Neural progenitor cell (in vitro differentiated cells): ENCODE measurements around the gene UTP14A. TPM values are rescaled to one million over a fixed set of nuclear protein-coding genes. Genes with fewer than 3 reads are reported as not detected.
A peak's percentile ranks its signal among the peaks of the same experiment; 100 is the strongest.

ENCODE experiments used
- DNase-seq: peaks from one replicate; pipeline ENCODE4 v3.0.0-alpha.2; 2016; ENCODE audit warnings: low spot score
- H2AFZ ChIP-seq: fragments of 200-600 bp; sonication (generic); replicated peaks from 2 replicates; pipeline ENCODE4 v1.6.1; 2016; ENCODE audit warnings: antibody characterized with exemption
- H3F3A ChIP-seq: fragments of 200-600 bp; sonication (generic); 2 replicates; pipeline ENCODE4 v1.6.1; 2016; ENCODE audit warnings: antibody characterized with exemption, low read depth
- H3K27ac ChIP-seq: fragments of 200-600 bp; sonication (generic); 2 replicates; pipeline ENCODE4 v1.5.1; 2016; ENCODE audit warnings: mild to moderate bottlenecking
- H3K27me3 ChIP-seq: fragments of 200-600 bp; sonication (generic); 2 replicates; pipeline ENCODE4 v1.6.1; 2016; ENCODE audit warnings: mild to moderate bottlenecking, moderate library complexity
- H3K36me3 ChIP-seq: fragments of 200-600 bp; sonication (generic); 2 replicates; pipeline ENCODE4 v1.5.1; 2016
- H3K4me1 ChIP-seq: fragments of 200-600 bp; sonication (generic); 2 replicates; pipeline ENCODE4 v1.6.1; 2016; ENCODE audit warnings: mixed run types
- H3K4me2 ChIP-seq: fragments of 200-600 bp; sonication (generic); 2 replicates; pipeline ENCODE4 v1.6.1; 2016
- H3K4me3 ChIP-seq: fragments of 200-600 bp; sonication (generic); 2 replicates; pipeline ENCODE4 v1.5.1; 2016
- H3K79me2 ChIP-seq: fragments of 200-600 bp; sonication (generic); 2 replicates; pipeline ENCODE4 v1.6.1; 2016; ENCODE audit warnings: low read depth
- H3K9ac ChIP-seq: fragments of 200-600 bp; sonication (generic); 2 replicates; pipeline ENCODE4 v1.6.1; 2016
- H3K9me3 ChIP-seq: fragments of 200-600 bp; sonication (generic); 2 replicates; pipeline ENCODE4 v1.5.1; 2016; ENCODE audit warnings: low read depth
- H4K20me1 ChIP-seq: fragments of 200-600 bp; sonication (generic); 2 replicates; pipeline ENCODE4 v1.6.1; 2016; ENCODE audit warnings: low read depth
- H3K27ac Mint-ChIP-seq: 3 replicates; pipeline ENCODE4 v1.8.0; 2021; ENCODE audit warnings: mixed read lengths
- H3K27me3 Mint-ChIP-seq: 2 replicates; pipeline ENCODE4 v1.8.0; 2022; ENCODE audit warnings: low read depth, mild to moderate bottlenecking, inconsistent platforms, moderate library complexity, mixed read lengths; ENCODE audit not compliant: insufficient read depth
- H3K36me3 Mint-ChIP-seq: 3 replicates; pipeline ENCODE4 v1.8.0; 2021; ENCODE audit warnings: mixed read lengths
- H3K4me1 Mint-ChIP-seq: 3 replicates; pipeline ENCODE4 v1.8.0; 2021; ENCODE audit warnings: mixed read lengths
- H3K4me3 Mint-ChIP-seq: 3 replicates; pipeline ENCODE4 v1.8.0; 2021; ENCODE audit warnings: mild to moderate bottlenecking, moderate library complexity, mixed read lengths
- H3K9me3 Mint-ChIP-seq: 3 replicates; pipeline ENCODE4 v1.8.0; 2020; ENCODE audit warnings: mixed read lengths
- CTCF ChIP-seq: fragments of 200-600 bp; sonication (generic); IDR thresholded peaks from 2 replicates; pipeline ENCODE4 v1.5.1; 2017; ENCODE audit warnings: antibody characterized with exemption, mild to moderate bottlenecking
- EZH2 ChIP-seq: fragments of 200-600 bp; sonication (generic); IDR thresholded peaks from 2 replicates; pipeline ENCODE4 v1.6.1; 2017; ENCODE audit warnings: antibody characterized with exemption, mild to moderate bottlenecking, moderate library complexity
- EZH2phosphoT487 ChIP-seq: fragments of 200-600 bp; sonication (generic); IDR thresholded peaks from 2 replicates; pipeline ENCODE4 v1.6.1; 2017; ENCODE audit warnings: antibody characterized with exemption
- total RNA-seq: library from RNA; depleted of rRNA; stranded (reverse); fragments of >200 nt; gene quantifications from 2 replicates; pipeline ENCODE4 v1.2.3, GENCODE V29; 2015; ENCODE audit warnings: low replicate concordance

UTP14A gene
- total RNA-seq, 1 donor from 2014 or later = 8.3 TPM

- Mint-ChIP-seq H3K4me3 (peak overlapping the region; percentile 80), H3K4me1 (peaks cover 55% of the 10 kb centered on the region), H3K27me3 (peaks cover 24% of the 10 kb centered on the region), H3K9me3 (no peaks in the 10 kb centered on the region), H3K27ac (peak overlapping the region; percentile 54), H3K36me3 (no peaks in the 10 kb centered on the region)
- TF ChIP-seq EZH2 (no peak), CTCF (no peak), EZH2phosphoT487 (no peak)
- Histone ChIP-seq H3K9me3 (no peaks in the 10 kb centered on the region), H3K4me2 (peak overlapping the region; percentile 71), H3K27ac (no peak overlapping the region), H3K36me3 (no peaks in the 10 kb centered on the region), H3K4me1 (peaks cover 16% of the 10 kb centered on the region), H3K4me3 (peak overlapping the region; percentile 43), H3K9ac (no peak overlapping the region), H3K27me3 (peaks cover 25% of the 10 kb centered on the region), H3K79me2 (no peaks in the 10 kb centered on the region), H2AFZ (no peak overlapping the region), H3F3A (peaks cover 47% of the 10 kb centered on the region), H4K20me1 (no peaks in the 10 kb centered on the region)
- no peak for DNase-seq
Measured at GRCh38 chrX:129953334-129953648, 47.3 kb downstream of the UTP14A start.

GRCh38 chrX:129953881-129954280, 47.9 kb downstream of the UTP14A start:
- Mint-ChIP-seq H3K27me3 (peaks cover 26% of the 10 kb centered on the region), H3K27ac (peak overlapping the region; percentile 54), H3K9me3 (no peaks in the 10 kb centered on the region), H3K4me1 (peaks cover 61% of the 10 kb centered on the region), H3K36me3 (no peaks in the 10 kb centered on the region), H3K4me3 (peak overlapping the region; percentile 80)
- Histone ChIP-seq H3F3A (peaks cover 53% of the 10 kb centered on the region), H3K27me3 (peaks cover 31% of the 10 kb centered on the region), H3K9ac (no peak overlapping the region), H2AFZ (no peak overlapping the region), H4K20me1 (no peaks in the 10 kb centered on the region), H3K27ac (no peak overlapping the region), H3K4me1 (peaks cover 16% of the 10 kb centered on the region), H3K36me3 (no peaks in the 10 kb centered on the region), H3K4me2 (peak overlapping the region; percentile 71), H3K79me2 (no peaks in the 10 kb centered on the region), H3K9me3 (no peaks in the 10 kb centered on the region), H3K4me3 (peak overlapping the region; percentile 43)
- TF ChIP-seq CTCF = no peak
- TF ChIP-seq EZH2 = no peak
- no peak for TF ChIP-seq EZH2phosphoT487
- DNase-seq = peak; percentile 72

GRCh38 chrX:129954804-129955203, 48.8 kb downstream of the UTP14A start:
- Mint-ChIP-seq H3K4me3 (peak overlapping the region; percentile 52), H3K36me3 (no peaks in the 10 kb centered on the region), H3K4me1 (peaks cover 68% of the 10 kb centered on the region), H3K27ac (no peak overlapping the region), H3K9me3 (no peaks in the 10 kb centered on the region), H3K27me3 (peaks cover 31% of the 10 kb centered on the region)
- Histone ChIP-seq H2AFZ (no peak overlapping the region), H4K20me1 (no peaks in the 10 kb centered on the region), H3K9me3 (no peaks in the 10 kb centered on the region), H3K9ac (no peak overlapping the region), H3K79me2 (no peaks in the 10 kb centered on the region), H3K27ac (no peak overlapping the region), H3K4me3 (no peak overlapping the region), H3F3A (peaks cover 59% of the 10 kb centered on the region), H3K4me2 (peak overlapping the region; percentile 22), H3K36me3 (no peaks in the 10 kb centered on the region), H3K4me1 (peaks cover 16% of the 10 kb centered on the region), H3K27me3 (peaks cover 40% of the 10 kb centered on the region)
- DNase-seq = no peak
- TF ChIP-seq EZH2phosphoT487 = no peak
- no peak for TF ChIP-seq EZH2
- no peak for TF ChIP-seq CTCF
